Lower leg skin (tissue), 3 donors: Measurements from ENCODE around the gene SLC22A25.

ENCODE experiments used
- CTCF ChIP-seq, 3 donors: fragments of 450-650 bp; IDR thresholded peaks; one replicate each; pipeline ENCODE4 v1.5.1; 2016; ENCODE audit warnings: antibody characterized with exemption in 3 of 3, mild to moderate bottlenecking in 3 of 3, moderate library complexity in 2 of 3
- POLR2A ChIP-seq, 2 donors: fragments of 450-650 bp; IDR thresholded peaks; one replicate each; pipeline ENCODE4 v1.6.1; 2016 to 2017; ENCODE audit warnings: antibody characterized with exemption in 2 of 2, mild to moderate bottlenecking in 1 of 2, moderate library complexity in 1 of 2

DNA sequence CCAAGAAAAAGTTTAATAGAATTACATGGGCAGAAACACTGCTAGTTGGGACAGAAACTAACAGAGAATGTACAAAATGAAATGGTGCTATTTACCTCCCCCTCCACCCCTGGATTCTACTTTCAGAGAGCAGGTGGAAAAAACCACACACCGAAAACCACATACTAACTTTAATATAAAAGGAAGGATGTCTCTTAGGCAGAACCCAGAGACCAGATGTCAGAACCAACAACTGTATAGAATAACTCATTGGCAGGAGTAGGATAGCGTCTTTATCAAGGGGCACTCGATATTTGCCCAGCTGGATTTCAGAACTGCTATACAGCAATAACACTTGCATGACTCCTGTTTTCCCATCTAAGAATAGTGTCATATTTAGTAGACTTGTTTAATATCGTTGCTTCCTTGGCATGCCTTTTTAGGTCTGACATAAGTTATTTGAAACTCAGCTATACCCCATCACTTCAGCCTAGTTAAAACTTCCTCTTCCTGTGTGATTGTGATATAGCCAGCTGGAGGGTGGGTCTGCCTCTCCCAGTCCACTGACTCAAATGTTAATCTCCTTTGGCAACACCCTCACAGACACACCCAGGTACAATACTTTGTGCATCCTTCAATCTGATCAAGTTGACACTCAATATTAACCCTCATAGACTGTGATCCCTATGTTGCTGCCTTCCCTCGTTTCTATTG is 1.2 kb downstream of the SLC22A25 start:
- no peak for TF ChIP-seq CTCF (IDR thresholded peaks at IDR 0.05)
- no peak for TF ChIP-seq POLR2A (IDR thresholded peaks at IDR 0.05)
